ENCODE data around the gene F8.
"Not testable (repeated sequence)": the region's sequence is repeated elsewhere in the genome, so short reads cannot be mapped to it uniquely, and the experiment has no call there.

The F8 gene

DNA sequence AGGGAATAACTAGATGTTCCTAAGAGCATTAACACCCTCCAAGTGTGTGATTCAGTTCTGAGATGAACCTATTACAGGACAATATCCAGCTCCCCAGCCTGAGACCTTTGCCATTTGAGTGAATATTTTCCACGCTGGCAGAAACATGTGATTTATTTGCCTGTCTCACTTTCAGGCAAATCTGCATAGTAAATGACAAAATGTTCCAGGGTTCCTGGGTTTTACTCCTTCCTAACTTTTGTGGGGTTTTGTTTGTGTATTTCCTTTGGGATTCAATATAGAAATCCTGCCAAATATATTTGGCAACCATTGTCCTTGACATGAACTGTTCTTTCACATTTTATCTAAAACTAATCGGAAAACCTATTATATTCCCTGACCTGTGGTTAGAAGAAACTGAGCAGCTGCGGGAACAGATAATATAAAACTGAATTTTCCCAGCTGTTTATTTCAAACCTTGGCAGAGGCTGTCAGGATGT lies 12.5 kb downstream of the F8 start:
- no peaks in the 10 kb centered on the region for H3K9me3 Mint-ChIP-seq
- H3K27me3 Mint-ChIP-seq: no peaks in the 10 kb centered on the region
- H3K4me1 Mint-ChIP-seq (ENCODE audit: low read depth): peaks cover 5% of the 10 kb centered on the region
- no peak overlapping the region for H3K27ac Mint-ChIP-seq
- H3K4me3 Mint-ChIP-seq: no peak overlapping the region
- no peaks in the 10 kb centered on the region for H3K36me3 Mint-ChIP-seq (ENCODE audit: low read depth)

- not testable (repeated sequence) for H3K4me3 Mint-ChIP-seq; H3K27ac Mint-ChIP-seq; H3K36me3 Mint-ChIP-seq (ENCODE audit: low read depth); H3K9me3 Mint-ChIP-seq; H3K27me3 Mint-ChIP-seq; H3K4me1 Mint-ChIP-seq (ENCODE audit: low read depth)
Observed at GRCh38 chrX:155008578-155008977, 13.9 kb downstream of the F8 start.

- H3K36me3 Mint-ChIP-seq (ENCODE audit: low read depth); H3K4me1 Mint-ChIP-seq (ENCODE audit: low read depth); H3K27ac Mint-ChIP-seq; H3K27me3 Mint-ChIP-seq; H3K4me3 Mint-ChIP-seq; H3K9me3 Mint-ChIP-seq: not testable (repeated sequence)
Observed at GRCh38 chrX:155006913-155007671, 15.4 kb downstream of the F8 start.

DNA sequence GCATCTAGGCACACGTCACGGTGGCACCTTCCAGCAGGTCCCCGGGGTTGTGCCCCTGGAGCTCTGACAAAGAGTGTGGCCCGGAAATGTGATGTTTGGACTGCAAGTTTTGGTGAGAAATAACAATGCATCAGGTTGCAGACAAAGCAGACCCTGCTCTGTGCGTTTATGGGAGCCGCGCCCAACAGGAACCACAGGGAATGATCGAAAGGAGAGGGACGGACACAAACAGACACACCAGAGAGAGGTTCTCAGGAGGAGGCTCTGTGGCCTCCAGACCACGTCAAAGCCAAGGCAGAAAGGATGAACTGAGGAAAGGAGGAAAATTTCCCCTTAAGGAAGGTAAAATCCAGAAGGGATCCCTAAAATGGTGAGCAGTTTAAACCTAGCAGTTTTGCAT lies 16.1 kb downstream of the F8 start:
- not testable (repeated sequence) for H3K36me3 Mint-ChIP-seq (ENCODE audit: low read depth); H3K27ac Mint-ChIP-seq; H3K4me3 Mint-ChIP-seq; H3K9me3 Mint-ChIP-seq; H3K4me1 Mint-ChIP-seq (ENCODE audit: low read depth); H3K27me3 Mint-ChIP-seq

DNA sequence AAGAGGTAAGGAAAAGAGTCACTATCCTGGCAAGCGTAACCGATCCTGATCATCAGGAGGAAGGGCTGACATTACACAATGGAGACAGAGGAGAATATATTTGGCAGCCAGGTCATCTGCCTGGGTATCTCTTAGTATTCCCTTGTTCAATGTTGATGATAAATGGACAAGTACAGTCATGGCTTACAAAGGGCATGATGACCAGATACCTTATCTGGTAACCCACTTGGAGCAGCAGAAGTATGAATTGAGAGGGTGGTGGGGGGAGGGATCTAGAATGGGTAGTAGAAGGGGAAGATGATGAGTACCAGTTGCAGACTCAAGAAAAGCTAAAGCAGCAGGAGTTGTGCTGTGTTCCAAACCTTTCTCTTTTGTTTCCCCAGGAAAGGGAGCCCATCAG lies 17.3 kb downstream of the F8 start:
- no peaks in the 10 kb centered on the region for H3K36me3 Mint-ChIP-seq (ENCODE audit: low read depth)
- H3K27me3 Mint-ChIP-seq: peaks cover 4% of the 10 kb centered on the region
- no peak overlapping the region for H3K4me3 Mint-ChIP-seq
- no peak overlapping the region for H3K27ac Mint-ChIP-seq
- no peaks in the 10 kb centered on the region for H3K9me3 Mint-ChIP-seq
- H3K4me1 Mint-ChIP-seq (ENCODE audit: low read depth): peaks cover 3% of the 10 kb centered on the region

DNA sequence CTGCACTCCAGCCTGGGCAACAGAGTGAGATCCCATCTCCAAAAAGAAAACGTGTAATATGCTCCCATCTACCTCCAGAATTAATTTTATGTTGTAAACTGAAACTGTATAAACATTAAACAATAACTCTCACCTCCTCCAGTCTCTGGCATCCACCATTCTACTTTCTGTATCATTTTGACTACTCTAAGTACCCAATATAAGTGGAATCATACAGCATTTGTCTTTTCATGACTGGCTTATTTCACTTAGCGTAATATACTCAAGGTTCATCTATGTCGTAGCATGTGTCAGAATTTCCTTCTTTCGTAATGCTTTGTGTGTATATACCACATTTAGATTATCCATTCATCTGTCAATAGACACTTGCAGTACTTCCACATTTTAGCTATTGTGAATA lies 20.6 kb downstream of the F8 start:
- peaks cover 3% of the 10 kb centered on the region for H3K4me1 Mint-ChIP-seq (ENCODE audit: low read depth)
- peaks cover 4% of the 10 kb centered on the region for H3K27me3 Mint-ChIP-seq
- no peaks in the 10 kb centered on the region for H3K36me3 Mint-ChIP-seq (ENCODE audit: low read depth)
- no peak overlapping the region for H3K27ac Mint-ChIP-seq
- H3K4me3 Mint-ChIP-seq: no peak overlapping the region
- H3K9me3 Mint-ChIP-seq: no peaks in the 10 kb centered on the region

DNA sequence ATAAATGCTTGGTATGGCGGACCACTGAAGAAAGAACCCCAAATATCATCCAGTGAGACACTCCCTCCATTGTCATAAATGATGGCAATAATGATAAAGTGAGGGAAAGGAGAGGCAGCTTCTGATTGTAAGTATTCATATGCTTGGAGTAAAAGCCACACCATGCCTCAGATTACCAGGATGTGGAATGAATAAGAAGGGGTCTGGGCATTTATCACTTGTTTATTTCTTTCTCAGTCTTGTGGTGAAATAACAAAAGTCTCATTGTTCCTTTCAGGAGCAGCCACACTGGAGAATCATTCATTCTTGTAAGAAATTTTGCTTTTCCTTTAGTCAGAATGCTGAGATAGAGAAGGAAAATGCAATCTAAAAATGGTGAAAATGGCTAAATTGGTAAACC lies 21.7 kb downstream of the F8 start:
- Mint-ChIP-seq H3K36me3 (ENCODE audit: low read depth) (no peaks in the 10 kb centered on the region), H3K4me3 (no peak overlapping the region), H3K27ac (no peak overlapping the region), H3K9me3 (no peaks in the 10 kb centered on the region), H3K4me1 (ENCODE audit: low read depth) (peaks cover 3% of the 10 kb centered on the region), H3K27me3 (peaks cover 4% of the 10 kb centered on the region)

GRCh38 chrX:154998204-154998880 lies 24.2 kb downstream of the F8 start:
- no peaks in the 10 kb centered on the region for H3K36me3 Mint-ChIP-seq (ENCODE audit: low read depth)
- H3K27me3 Mint-ChIP-seq: peaks cover 4% of the 10 kb centered on the region
- no peak overlapping the region for H3K4me3 Mint-ChIP-seq
- no peak overlapping the region for H3K27ac Mint-ChIP-seq
- H3K9me3 Mint-ChIP-seq: no peaks in the 10 kb centered on the region
- H3K4me1 Mint-ChIP-seq (ENCODE audit: low read depth): peaks cover 3% of the 10 kb centered on the region

- Mint-ChIP-seq H3K27ac (peak overlapping the region; percentile 70), H3K4me1 (ENCODE audit: low read depth) (peaks cover 22% of the 10 kb centered on the region), H3K4me3 (peak overlapping the region; percentile 23), H3K36me3 (ENCODE audit: low read depth) (no peaks in the 10 kb centered on the region), H3K27me3 (no peaks in the 10 kb centered on the region), H3K9me3 (no peaks in the 10 kb centered on the region)
Observed at GRCh38 chrX:154991476-154991875, 31.0 kb downstream of the F8 start.

DNA sequence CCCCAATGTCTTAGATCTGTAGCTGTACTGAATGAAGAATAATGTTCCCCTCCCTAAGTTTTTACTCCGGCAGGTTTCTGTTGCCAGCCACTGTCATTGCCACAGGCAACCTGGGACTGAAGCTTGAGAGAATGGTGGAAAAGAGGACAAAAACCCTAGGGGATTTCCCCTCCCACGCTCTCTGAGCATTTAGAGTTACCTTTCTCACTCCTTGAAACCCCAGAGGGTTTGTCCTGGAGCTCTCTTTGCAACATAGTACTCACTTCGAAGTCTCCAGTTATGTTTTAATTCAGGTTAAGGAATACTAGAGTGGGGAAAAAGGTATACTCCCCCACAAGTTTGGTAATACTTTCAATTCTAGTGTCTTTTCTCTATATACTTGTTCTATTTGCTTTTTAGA lies 31.5 kb downstream of the F8 start:
- H3K9me3 Mint-ChIP-seq: no peaks in the 10 kb centered on the region
- H3K4me1 Mint-ChIP-seq (ENCODE audit: low read depth): peaks cover 22% of the 10 kb centered on the region
- H3K27me3 Mint-ChIP-seq: no peaks in the 10 kb centered on the region
- peak overlapping the region; percentile 70 for H3K27ac Mint-ChIP-seq
- H3K36me3 Mint-ChIP-seq (ENCODE audit: low read depth): no peaks in the 10 kb centered on the region
- H3K4me3 Mint-ChIP-seq: no peak overlapping the region

GRCh38 chrX:154990496-154990895 lies 32.0 kb downstream of the F8 start:
- Mint-ChIP-seq H3K9me3 (no peaks in the 10 kb centered on the region), H3K27me3 (no peaks in the 10 kb centered on the region), H3K4me1 (ENCODE audit: low read depth) (peaks cover 22% of the 10 kb centered on the region), H3K4me3 (no peak overlapping the region), H3K27ac (peak overlapping the region; percentile 70), H3K36me3 (ENCODE audit: low read depth) (no peaks in the 10 kb centered on the region)

DNA sequence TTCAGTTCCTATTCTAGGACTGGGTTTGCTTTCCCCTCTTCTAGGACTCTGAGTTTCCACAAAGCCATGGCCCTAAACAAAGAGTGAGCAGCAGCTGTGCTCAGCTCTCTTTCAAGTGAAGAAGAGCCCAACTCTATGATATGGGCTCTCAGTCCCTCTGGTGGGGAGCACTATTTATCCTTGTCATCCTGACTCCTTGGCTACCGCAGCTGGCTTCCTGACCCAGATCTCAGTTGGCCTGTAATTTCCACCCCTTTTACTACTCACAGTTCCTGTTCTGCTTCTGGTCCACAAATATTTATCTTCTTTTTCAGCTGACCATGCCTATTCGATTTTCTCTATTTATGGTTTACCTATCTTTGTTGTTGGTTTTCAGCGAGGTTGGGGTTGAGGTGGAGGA lies 33.8 kb downstream of the F8 start:
- Mint-ChIP-seq H3K9me3 (no peaks in the 10 kb centered on the region), H3K27ac (no peak overlapping the region), H3K36me3 (ENCODE audit: low read depth) (no peaks in the 10 kb centered on the region), H3K4me1 (ENCODE audit: low read depth) (peaks cover 22% of the 10 kb centered on the region), H3K27me3 (no peaks in the 10 kb centered on the region), H3K4me3 (no peak overlapping the region)

DNA sequence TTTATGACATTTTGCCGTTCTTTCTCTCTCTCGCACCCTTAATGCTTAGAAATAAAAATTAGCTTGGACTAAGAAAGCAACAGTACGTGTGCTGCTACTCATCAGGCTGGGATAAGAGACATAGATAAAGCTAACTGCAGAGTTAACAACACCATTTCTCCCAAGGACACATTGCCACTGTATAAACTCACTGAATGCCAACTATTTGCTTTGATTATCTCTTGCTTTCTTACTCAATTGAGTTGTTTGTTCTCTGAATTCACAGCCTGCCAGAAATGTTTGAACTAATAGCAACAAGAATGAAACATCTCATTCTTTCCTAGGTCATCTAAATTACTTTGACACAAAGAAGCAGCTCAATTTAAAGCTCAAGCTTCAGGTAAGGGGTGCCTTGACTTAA lies 34.6 kb downstream of the F8 start:
- peaks cover 22% of the 10 kb centered on the region for H3K4me1 Mint-ChIP-seq (ENCODE audit: low read depth)
- no peaks in the 10 kb centered on the region for H3K27me3 Mint-ChIP-seq
- no peaks in the 10 kb centered on the region for H3K36me3 Mint-ChIP-seq (ENCODE audit: low read depth)
- H3K27ac Mint-ChIP-seq: no peak overlapping the region
- no peaks in the 10 kb centered on the region for H3K9me3 Mint-ChIP-seq
- H3K4me3 Mint-ChIP-seq: no peak overlapping the region

DNA sequence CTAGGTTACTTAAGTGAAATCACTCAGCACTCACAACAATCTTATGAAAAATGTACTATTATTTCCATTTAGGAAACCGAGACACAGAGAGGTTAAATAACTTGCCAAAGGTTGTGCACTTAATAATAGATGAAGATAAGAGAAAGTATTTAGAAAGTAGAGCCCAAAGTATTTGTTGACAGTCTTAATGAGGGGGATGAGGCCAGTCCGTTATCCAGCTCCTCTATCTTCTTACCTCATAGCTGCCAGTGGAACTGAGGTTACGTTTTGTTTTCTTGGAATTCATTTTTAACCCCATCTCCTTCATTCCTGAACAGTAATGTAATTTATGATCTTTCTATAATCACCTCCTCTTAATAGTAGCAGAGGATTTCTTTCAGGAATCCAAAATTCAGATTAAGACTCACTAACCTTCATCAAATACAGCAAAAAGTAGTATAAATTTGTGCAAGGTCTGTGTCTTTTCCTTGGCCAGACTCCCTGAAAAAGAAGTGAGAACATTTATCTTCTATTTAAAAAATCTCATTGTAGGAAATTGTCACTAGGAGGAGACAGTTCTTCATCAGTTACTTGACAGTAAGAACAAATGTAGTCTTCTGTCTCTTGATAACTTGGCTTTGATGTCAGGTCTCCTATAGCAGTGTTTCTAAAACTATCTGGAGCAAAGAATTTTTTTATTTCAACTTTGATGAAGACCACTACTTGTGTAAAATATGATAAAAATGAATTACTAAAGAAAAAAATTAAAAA lies 35.5 kb downstream of the F8 start:
- H3K9me3 Mint-ChIP-seq: no peaks in the 10 kb centered on the region
- peaks cover 21% of the 10 kb centered on the region for H3K4me1 Mint-ChIP-seq (ENCODE audit: low read depth)
- H3K4me3 Mint-ChIP-seq: no peak overlapping the region
- no peaks in the 10 kb centered on the region for H3K27me3 Mint-ChIP-seq
- no peaks in the 10 kb centered on the region for H3K36me3 Mint-ChIP-seq (ENCODE audit: low read depth)
- H3K27ac Mint-ChIP-seq: no peak overlapping the region

DNA sequence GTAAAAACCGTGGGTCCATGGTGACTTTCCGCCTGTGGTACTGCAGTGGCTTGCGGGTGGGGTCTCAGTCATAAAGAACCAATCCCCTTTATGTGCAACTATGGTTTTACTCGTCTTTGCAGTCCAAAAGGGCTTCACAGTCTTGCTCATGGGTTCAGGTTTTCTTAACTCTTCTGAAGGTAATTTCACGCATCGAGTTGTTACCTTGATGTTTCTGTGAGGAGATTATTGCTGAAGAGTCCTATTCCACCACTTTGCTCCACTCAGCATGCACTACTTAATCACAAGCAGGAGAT lies 41.5 kb downstream of the F8 start:
- Mint-ChIP-seq H3K4me3 (no peak overlapping the region), H3K4me1 (ENCODE audit: low read depth) (no peaks in the 10 kb centered on the region), H3K36me3 (ENCODE audit: low read depth) (no peaks in the 10 kb centered on the region), H3K27me3 (no peaks in the 10 kb centered on the region), H3K27ac (peak overlapping the region; percentile 51), H3K9me3 (no peaks in the 10 kb centered on the region)
